ENCODE measurements around the gene CXCL5. TPM values are rescaled to one million over a fixed set of nuclear protein-coding genes. Genes with fewer than 3 reads are reported as not detected.

The CXCL5 gene
- total RNA-seq, 1 experiment from 2014 or later: not detected

GRCh38 chr4:74009307-74009706, 10.8 kb upstream of the CXCL5 start:
- no peak for DNase-seq
- H3K9ac ChIP-seq (ENCODE audit: low read length): no peak overlapping the region
- H3K27ac ChIP-seq (ENCODE audit: low read length): no peak overlapping the region

DNA sequence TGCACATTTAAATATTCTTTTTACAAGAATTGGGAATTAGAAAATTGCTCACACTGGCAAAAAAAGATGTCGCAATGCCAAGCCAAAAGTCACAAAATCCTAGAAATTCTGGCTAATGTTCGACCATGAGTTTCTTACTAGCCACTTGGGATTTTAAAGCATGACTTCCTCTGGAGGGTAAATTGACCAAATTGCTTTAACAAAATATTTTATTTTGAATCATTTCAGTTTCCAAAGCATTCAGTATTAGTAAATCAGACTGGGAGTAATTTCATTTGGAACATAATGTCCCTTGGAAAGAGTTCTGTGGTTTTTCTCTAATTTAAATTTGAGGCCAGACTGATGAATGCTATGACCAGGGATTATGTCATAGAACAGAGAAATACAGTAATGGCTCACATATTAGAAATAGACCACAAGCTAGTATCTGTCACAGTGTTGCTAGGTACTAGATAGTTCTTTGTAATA, 7.6 kb upstream of the CXCL5 start:
- no peaks in the 10 kb centered on the region for H3K9me3 ChIP-seq (ENCODE audit: low read length)
- H3K9me2 ChIP-seq (replicated peaks; ENCODE audit: insufficient read depth, low read length): no peaks in the 10 kb centered on the region

More at GRCh38 chr4:74009307-74009706, 10.8 kb upstream of the CXCL5 start:
- H3K9me3 ChIP-seq (ENCODE audit: low read length): no peaks in the 10 kb centered on the region
- no peaks in the 10 kb centered on the region for H3K9me2 ChIP-seq (replicated peaks; ENCODE audit: insufficient read depth, low read length)
- H3K36me3 ChIP-seq (ENCODE audit: insufficient read depth, low read length): no peaks in the 10 kb centered on the region
- H3K79me2 ChIP-seq (ENCODE audit: low read length): no peaks in the 10 kb centered on the region
- H2AFZ ChIP-seq (ENCODE audit: low read length): no peak overlapping the region
- no peak overlapping the region for H3K4me3 ChIP-seq (ENCODE audit: low read length)
- H3K4me1 ChIP-seq (ENCODE audit: low read length): no peaks in the 10 kb centered on the region
- H3K27me3 ChIP-seq (ENCODE audit: low read length): no peaks in the 10 kb centered on the region
- H4K20me1 ChIP-seq (ENCODE audit: insufficient read depth, low read depth, low read length): no peaks in the 10 kb centered on the region
- H3K4me2 ChIP-seq (ENCODE audit: low read depth, low read length, poor library complexity, severe bottlenecking): no peak overlapping the region

DNA sequence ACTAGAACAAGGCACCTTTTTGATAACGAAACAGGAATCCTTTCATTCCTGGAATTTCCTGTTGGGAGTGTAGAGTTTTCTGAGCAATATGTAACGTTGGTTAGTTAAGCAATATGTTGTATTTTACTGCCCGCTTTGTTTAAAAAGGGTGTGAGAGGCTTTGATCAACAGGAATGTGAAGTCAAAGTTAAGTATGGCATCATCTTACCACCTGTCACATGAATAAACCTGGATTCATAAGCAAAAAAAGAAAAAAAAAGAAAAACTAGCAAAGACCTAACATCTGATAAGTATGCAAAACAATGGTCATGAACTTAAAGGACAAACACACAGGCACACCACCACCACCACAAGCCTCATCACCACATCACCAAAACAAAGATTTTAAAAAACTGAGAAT, 7.1 kb upstream of the CXCL5 start:
- Histone ChIP-seq H3K4me3 (ENCODE audit: low read length) (no peak overlapping the region), H3K27me3 (ENCODE audit: low read length) (no peaks in the 10 kb centered on the region), H3K36me3 (ENCODE audit: insufficient read depth, low read length) (no peaks in the 10 kb centered on the region), H3K27ac (ENCODE audit: low read length) (no peak overlapping the region), H3K4me1 (ENCODE audit: low read length) (no peaks in the 10 kb centered on the region), H3K79me2 (ENCODE audit: low read length) (no peaks in the 10 kb centered on the region), H2AFZ (ENCODE audit: low read length) (no peak overlapping the region), H3K9me3 (ENCODE audit: low read length) (no peaks in the 10 kb centered on the region), H3K9me2 (replicated peaks; ENCODE audit: insufficient read depth, low read length) (no peaks in the 10 kb centered on the region), H3K4me2 (ENCODE audit: low read depth, low read length, poor library complexity, severe bottlenecking) (no peak overlapping the region), H3K9ac (ENCODE audit: low read length) (no peak overlapping the region), H4K20me1 (ENCODE audit: insufficient read depth, low read depth, low read length) (no peaks in the 10 kb centered on the region)
- no peak for DNase-seq

More for the DNA sequence above, 7.6 kb upstream of the CXCL5 start:
- Histone ChIP-seq H3K79me2 (ENCODE audit: low read length) (no peaks in the 10 kb centered on the region), H3K9ac (ENCODE audit: low read length) (no peak overlapping the region), H3K27ac (ENCODE audit: low read length) (no peak overlapping the region), H3K4me2 (ENCODE audit: low read depth, low read length, poor library complexity, severe bottlenecking) (no peak overlapping the region), H3K4me3 (ENCODE audit: low read length) (no peak overlapping the region), H3K27me3 (ENCODE audit: low read length) (no peaks in the 10 kb centered on the region), H3K4me1 (ENCODE audit: low read length) (no peaks in the 10 kb centered on the region), H2AFZ (ENCODE audit: low read length) (no peak overlapping the region), H4K20me1 (ENCODE audit: insufficient read depth, low read depth, low read length) (no peaks in the 10 kb centered on the region), H3K36me3 (ENCODE audit: insufficient read depth, low read length) (no peaks in the 10 kb centered on the region)
- no peak for DNase-seq

DNA sequence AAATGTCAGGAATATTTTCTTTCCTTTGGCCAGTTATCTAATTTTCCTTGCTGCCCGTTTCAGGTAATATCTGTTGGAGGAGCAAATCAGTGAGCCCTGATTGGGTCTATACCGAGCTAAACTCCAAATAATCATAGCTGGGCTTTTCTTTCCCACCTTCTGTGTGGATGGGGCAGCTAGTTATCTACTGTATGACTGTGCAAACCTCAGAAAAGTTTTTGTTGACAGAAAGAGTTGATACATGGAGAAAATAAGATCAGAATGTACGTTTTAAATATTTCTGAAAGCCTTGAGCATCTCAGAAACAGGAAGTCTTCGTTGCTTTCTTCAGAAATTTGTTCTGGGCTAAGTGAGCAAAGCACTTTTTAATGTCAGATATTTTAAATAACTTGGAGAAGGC, 6.2 kb upstream of the CXCL5 start:
- Histone ChIP-seq H3K9me3 (ENCODE audit: low read length) (no peaks in the 10 kb centered on the region), H3K27me3 (ENCODE audit: low read length) (no peaks in the 10 kb centered on the region), H4K20me1 (ENCODE audit: insufficient read depth, low read depth, low read length) (no peaks in the 10 kb centered on the region), H3K9me2 (replicated peaks; ENCODE audit: insufficient read depth, low read length) (no peaks in the 10 kb centered on the region), H3K79me2 (ENCODE audit: low read length) (no peaks in the 10 kb centered on the region), H3K4me2 (ENCODE audit: low read depth, low read length, poor library complexity, severe bottlenecking) (no peak overlapping the region), H3K4me3 (ENCODE audit: low read length) (no peak overlapping the region), H3K9ac (ENCODE audit: low read length) (no peak overlapping the region), H3K4me1 (ENCODE audit: low read length) (no peaks in the 10 kb centered on the region), H3K27ac (ENCODE audit: low read length) (no peak overlapping the region), H2AFZ (ENCODE audit: low read length) (no peak overlapping the region; the same call in 1 of the 2 replicates), H3K36me3 (ENCODE audit: insufficient read depth, low read length) (no peaks in the 10 kb centered on the region)
- no peak for DNase-seq

DNA sequence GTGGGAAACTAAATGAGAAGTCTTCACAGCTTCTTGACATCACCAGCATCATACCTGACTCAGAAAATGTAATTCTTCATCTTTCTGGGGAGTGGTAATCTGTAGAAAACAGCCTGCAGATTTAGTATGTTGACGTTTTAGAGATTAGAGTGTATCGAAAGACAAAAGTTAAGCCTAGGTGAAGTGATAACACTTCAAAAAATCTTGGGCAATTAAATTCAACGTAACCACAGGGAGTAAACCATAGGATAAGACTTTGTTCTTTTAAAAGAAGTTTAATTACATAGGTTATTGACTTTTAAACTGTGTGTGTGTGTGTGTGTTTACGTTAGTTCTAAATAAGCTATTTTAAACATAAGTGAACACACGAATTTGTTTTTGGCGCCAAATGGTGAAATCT, 1.8 kb upstream of the CXCL5 start:
- Histone ChIP-seq H3K9me2 (replicated peaks; ENCODE audit: insufficient read depth, low read length) (no peaks in the 10 kb centered on the region), H3K4me2 (ENCODE audit: low read depth, low read length, poor library complexity, severe bottlenecking) (no peak overlapping the region), H2AFZ (ENCODE audit: low read length) (no peak overlapping the region), H3K4me1 (ENCODE audit: low read length) (no peaks in the 10 kb centered on the region), H3K36me3 (ENCODE audit: insufficient read depth, low read length) (no peaks in the 10 kb centered on the region), H3K27me3 (ENCODE audit: low read length) (no peaks in the 10 kb centered on the region), H3K9me3 (ENCODE audit: low read length) (no peaks in the 10 kb centered on the region), H3K27ac (ENCODE audit: low read length) (no peak overlapping the region), H3K79me2 (ENCODE audit: low read length) (no peaks in the 10 kb centered on the region), H3K4me3 (ENCODE audit: low read length) (no peak overlapping the region), H4K20me1 (ENCODE audit: insufficient read depth, low read depth, low read length) (no peaks in the 10 kb centered on the region), H3K9ac (ENCODE audit: low read length) (no peak overlapping the region)
- no peak for DNase-seq

DNA sequence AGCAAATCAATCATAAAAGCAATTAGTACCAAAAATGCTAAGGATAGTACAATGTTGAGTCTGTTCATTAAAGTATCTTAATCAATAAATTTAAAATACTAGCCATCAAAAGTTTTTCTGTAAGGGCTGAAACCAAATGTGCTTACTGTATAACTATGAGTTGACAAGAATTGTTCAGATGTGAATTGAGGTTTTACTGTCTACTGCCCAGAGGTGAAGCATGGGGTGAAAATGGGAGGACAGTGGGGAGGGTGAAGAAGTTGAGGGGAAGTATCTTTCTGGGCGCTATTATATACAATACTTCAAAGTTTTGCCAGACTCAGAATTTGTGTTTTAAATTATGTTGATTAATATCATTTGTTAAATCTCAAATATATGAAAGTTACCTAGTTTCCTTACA, 6.4 kb downstream of the CXCL5 start:
- H3K4me2 ChIP-seq (ENCODE audit: low read depth, low read length, poor library complexity, severe bottlenecking): no peak overlapping the region
- H3K9me3 ChIP-seq (ENCODE audit: low read length): no peaks in the 10 kb centered on the region
- no peak overlapping the region for H2AFZ ChIP-seq (ENCODE audit: low read length)
- H3K79me2 ChIP-seq (ENCODE audit: low read length): no peaks in the 10 kb centered on the region
- no peaks in the 10 kb centered on the region for H3K4me1 ChIP-seq (ENCODE audit: low read length)
- no peaks in the 10 kb centered on the region for H3K9me2 ChIP-seq (replicated peaks; ENCODE audit: insufficient read depth, low read length)
- H3K36me3 ChIP-seq (ENCODE audit: insufficient read depth, low read length): no peaks in the 10 kb centered on the region
- H3K9ac ChIP-seq (ENCODE audit: low read length): no peak overlapping the region
- H3K27ac ChIP-seq (ENCODE audit: low read length): no peak overlapping the region
- no peaks in the 10 kb centered on the region for H3K27me3 ChIP-seq (ENCODE audit: low read length)
- H4K20me1 ChIP-seq (ENCODE audit: insufficient read depth, low read depth, low read length): no peaks in the 10 kb centered on the region
- no peak for DNase-seq
- H3K4me3 ChIP-seq (ENCODE audit: low read length): no peak overlapping the region

DNA sequence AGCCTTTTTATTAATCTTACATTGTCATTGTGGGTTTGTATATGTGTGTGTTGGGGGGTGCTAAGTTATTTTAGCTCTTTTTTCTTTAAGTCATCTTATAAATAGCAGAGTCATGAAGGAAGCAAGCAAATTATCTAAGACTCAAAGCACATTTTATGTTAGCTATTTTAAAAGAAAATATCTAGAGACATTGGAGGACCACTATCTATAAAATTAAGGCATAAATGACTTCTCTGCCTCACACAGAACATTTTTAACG, 6.8 kb downstream of the CXCL5 start:
- no peak overlapping the region for H3K9ac ChIP-seq (ENCODE audit: low read length)
- no peaks in the 10 kb centered on the region for H3K9me3 ChIP-seq (ENCODE audit: low read length)
- H3K27me3 ChIP-seq (ENCODE audit: low read length): no peaks in the 10 kb centered on the region
- H3K36me3 ChIP-seq (ENCODE audit: insufficient read depth, low read length): no peaks in the 10 kb centered on the region
- H3K79me2 ChIP-seq (ENCODE audit: low read length): no peaks in the 10 kb centered on the region
- H3K9me2 ChIP-seq (replicated peaks; ENCODE audit: insufficient read depth, low read length): no peaks in the 10 kb centered on the region
- no peak overlapping the region for H3K27ac ChIP-seq (ENCODE audit: low read length)
- no peak overlapping the region for H3K4me3 ChIP-seq (ENCODE audit: low read length)
- no peak for DNase-seq
- no peak overlapping the region for H2AFZ ChIP-seq (ENCODE audit: low read length)
- no peaks in the 10 kb centered on the region for H4K20me1 ChIP-seq (ENCODE audit: insufficient read depth, low read depth, low read length)
- no peak overlapping the region for H3K4me2 ChIP-seq (ENCODE audit: low read depth, low read length, poor library complexity, severe bottlenecking)
- no peaks in the 10 kb centered on the region for H3K4me1 ChIP-seq (ENCODE audit: low read length)

GRCh38 chr4:73990988-73991741, 7.3 kb downstream of the CXCL5 start:
- Histone ChIP-seq H3K9me3 (ENCODE audit: low read length) (no peaks in the 10 kb centered on the region), H3K9ac (ENCODE audit: low read length) (no peak overlapping the region), H4K20me1 (ENCODE audit: insufficient read depth, low read depth, low read length) (no peaks in the 10 kb centered on the region), H3K79me2 (ENCODE audit: low read length) (no peaks in the 10 kb centered on the region), H3K4me1 (ENCODE audit: low read length) (no peaks in the 10 kb centered on the region), H3K4me2 (ENCODE audit: low read depth, low read length, poor library complexity, severe bottlenecking) (no peak overlapping the region), H3K36me3 (ENCODE audit: insufficient read depth, low read length) (no peaks in the 10 kb centered on the region), H3K9me2 (replicated peaks; ENCODE audit: insufficient read depth, low read length) (no peaks in the 10 kb centered on the region), H2AFZ (ENCODE audit: low read length) (no peak overlapping the region), H3K27me3 (ENCODE audit: low read length) (no peaks in the 10 kb centered on the region), H3K27ac (ENCODE audit: low read length) (no peak overlapping the region), H3K4me3 (ENCODE audit: low read length) (no peak overlapping the region)
- no peak for DNase-seq

All from Karpas-422 (cell line).